HUES6 (cell line): Measurements from ENCODE around the gene RPH3AL.

Experiments
- H3K27ac ChIP-seq: 2 replicates; pipeline ENCODE4 v1.7.0; 2013; ENCODE audit warnings: low read depth, mild to moderate bottlenecking, low read length, inconsistent platforms
- H3K27me3 ChIP-seq: 2 replicates; pipeline ENCODE4 v1.6.1; 2013; ENCODE audit warnings: low read length; ENCODE audit not compliant: control insufficient read depth, insufficient read depth
- H3K36me3 ChIP-seq: 2 replicates; pipeline ENCODE4 v1.6.1; 2013; ENCODE audit warnings: low read length; ENCODE audit not compliant: control insufficient read depth, insufficient read depth
- H3K4me1 ChIP-seq: 2 replicates; pipeline ENCODE4 v1.6.1; 2013; ENCODE audit warnings: low read length; ENCODE audit not compliant: control insufficient read depth, insufficient read depth
- H3K4me3 ChIP-seq: 2 replicates; pipeline ENCODE4 v1.5.1; 2013; ENCODE audit warnings: low read depth, low read length
- H3K9ac ChIP-seq: one replicate; pipeline ENCODE4 v1.6.1; 2013; ENCODE audit warnings: mild to moderate bottlenecking, low read length
- H3K9me3 ChIP-seq: 2 replicates; pipeline ENCODE4 v1.6.1; 2013; ENCODE audit warnings: low read depth, low read length; ENCODE audit not compliant: control insufficient read depth, insufficient read depth

Gene RPH3AL

GRCh38 chr17:304461-304860, 48.1 kb downstream of the RPH3AL start:
- H3K4me3 ChIP-seq = peak overlapping the region; percentile 39

GRCh38 chr17:303168-303567, 49.4 kb downstream of the RPH3AL start:
- no peak overlapping the region for H3K27ac ChIP-seq
- H3K4me3 ChIP-seq = no peak overlapping the region
- no peak overlapping the region for H3K9ac ChIP-seq
- H3K27me3 ChIP-seq = peaks cover 36% of the 10 kb centered on the region
- H3K4me1 ChIP-seq = peaks cover 15% of the 10 kb centered on the region
- H3K36me3 ChIP-seq = no peaks in the 10 kb centered on the region
- H3K9me3 ChIP-seq = no peaks in the 10 kb centered on the region

More at GRCh38 chr17:304461-304860, 48.1 kb downstream of the RPH3AL start:
- 0 out of 2 replicates have a peak, but pooled peaks cover 3% of the 10 kb centered on the region for H3K9me3 ChIP-seq
- peak overlapping the region; percentile 8 for H3K9ac ChIP-seq
- peaks cover 39% of the 10 kb centered on the region for H3K27me3 ChIP-seq
- H3K27ac ChIP-seq = no peak overlapping the region
- H3K36me3 ChIP-seq = no peaks in the 10 kb centered on the region
- H3K4me1 ChIP-seq = peaks cover 15% of the 10 kb centered on the region

- Histone ChIP-seq H3K36me3 (no peaks in the 10 kb centered on the region), H3K4me1 (peaks cover 15% of the 10 kb centered on the region), H3K9ac (no peak overlapping the region), H3K4me3 (no peak overlapping the region), H3K27me3 (peaks cover 42% of the 10 kb centered on the region), H3K9me3 (no peaks in the 10 kb centered on the region), H3K27ac (no peak overlapping the region)
Observed at GRCh38 chr17:302300-302698, 50.3 kb downstream of the RPH3AL start.

GRCh38 chr17:301681-302299, 50.8 kb downstream of the RPH3AL start:
- H3K4me1 ChIP-seq = peaks cover 15% of the 10 kb centered on the region
- H3K4me3 ChIP-seq = no peak overlapping the region
- H3K27me3 ChIP-seq = peaks cover 47% of the 10 kb centered on the region
- H3K27ac ChIP-seq = no peak overlapping the region
- H3K9ac ChIP-seq = no peak overlapping the region
- H3K9me3 ChIP-seq = no peaks in the 10 kb centered on the region
- H3K36me3 ChIP-seq = no peaks in the 10 kb centered on the region

- Histone ChIP-seq H3K27me3 (peaks cover 53% of the 10 kb centered on the region), H3K27ac (no peak overlapping the region), H3K36me3 (no peaks in the 10 kb centered on the region), H3K9ac (no peak overlapping the region), H3K4me3 (no peak overlapping the region), H3K9me3 (no peaks in the 10 kb centered on the region), H3K4me1 (peaks cover 15% of the 10 kb centered on the region)
Observed at GRCh38 chr17:300881-301280, 51.7 kb downstream of the RPH3AL start.

- H3K27ac ChIP-seq = no peak overlapping the region
- no peaks in the 10 kb centered on the region for H3K36me3 ChIP-seq
- no peak overlapping the region for H3K9ac ChIP-seq
- H3K9me3 ChIP-seq = no peaks in the 10 kb centered on the region
- peaks cover 12% of the 10 kb centered on the region for H3K4me1 ChIP-seq
- H3K27me3 ChIP-seq = peaks cover 48% of the 10 kb centered on the region
- H3K4me3 ChIP-seq = no peak overlapping the region
Observed at GRCh38 chr17:299546-299945, 53.1 kb downstream of the RPH3AL start.

- H3K9me3 ChIP-seq = no peaks in the 10 kb centered on the region
- 0 out of 2 replicates have a peak, but pooled peaks cover 7% of the 10 kb centered on the region for H3K4me1 ChIP-seq
- peaks cover 42% of the 10 kb centered on the region for H3K27me3 ChIP-seq
- no peak overlapping the region for H3K27ac ChIP-seq
- no peak overlapping the region for H3K4me3 ChIP-seq
- no peaks in the 10 kb centered on the region for H3K36me3 ChIP-seq
- H3K9ac ChIP-seq = no peak overlapping the region
Observed at GRCh38 chr17:298791-299450, 53.7 kb downstream of the RPH3AL start.

GRCh38 chr17:297758-298157, 54.8 kb downstream of the RPH3AL start:
- H3K27me3 ChIP-seq = peaks cover 33% of the 10 kb centered on the region
- 0 out of 2 replicates have a peak, but pooled peaks cover 7% of the 10 kb centered on the region for H3K4me1 ChIP-seq
- H3K36me3 ChIP-seq = no peaks in the 10 kb centered on the region
- no peak overlapping the region for H3K9ac ChIP-seq
- no peak overlapping the region for H3K4me3 ChIP-seq
- H3K9me3 ChIP-seq = no peaks in the 10 kb centered on the region
- no peak overlapping the region for H3K27ac ChIP-seq

- H3K36me3 ChIP-seq = no peaks in the 10 kb centered on the region
- H3K27ac ChIP-seq = no peak overlapping the region
- 0 out of 2 replicates have a peak, but pooled peaks cover 4% of the 10 kb centered on the region for H3K4me1 ChIP-seq
- H3K9ac ChIP-seq = no peak overlapping the region
- peaks cover 26% of the 10 kb centered on the region for H3K27me3 ChIP-seq
- no peak overlapping the region for H3K4me3 ChIP-seq
- no peaks in the 10 kb centered on the region for H3K9me3 ChIP-seq
Observed at GRCh38 chr17:296906-297690, 55.5 kb downstream of the RPH3AL start.

- Histone ChIP-seq H3K27ac (no peak overlapping the region), H3K27me3 (peaks cover 19% of the 10 kb centered on the region), H3K9me3 (no peaks in the 10 kb centered on the region), H3K4me3 (no peak overlapping the region), H3K9ac (no peak overlapping the region), H3K4me1 (no peaks in the 10 kb centered on the region), H3K36me3 (no peaks in the 10 kb centered on the region)
Observed at GRCh38 chr17:296379-296778, 56.2 kb downstream of the RPH3AL start.
